ENCODE measurements around the gene JPT2. TPM values are rescaled to one million over a fixed set of nuclear protein-coding genes. Genes with fewer than 3 reads are reported as not detected.

Gene JPT2
- total and polyA plus RNA-seq, 2 donors (not counting 1 experiment from before 2014, with no cell fraction given) = 15.5 to 41.2 TPM

- H3K4me1 ChIP-seq (ENCODE audit: control insufficient read depth, extremely low read depth, insufficient read depth, low read length) = no peaks in the 10 kb centered on the region
Measured at GRCh38 chr16:1631931-1632637, 46.0 kb upstream of the JPT2 start.

GRCh38 chr16:1632638-1632970 is 45.5 kb upstream of the JPT2 start:
- Histone ChIP-seq H3K4me1 (ENCODE audit: control insufficient read depth, extremely low read depth, insufficient read depth, low read length) (no peaks in the 10 kb centered on the region), H3K4me3 (replicated peaks in 1 of 4; ENCODE audit: control extremely low read depth in 1 of 4, insufficient read depth in 1 of 4, low read depth in 3 of 4, low read length in 4 of 4) (no peak overlapping the region), H3K27me3 (ENCODE audit: control insufficient read depth, insufficient read depth, low read length) (no peaks in the 10 kb centered on the region), H3K36me3 (ENCODE audit: control insufficient read depth, insufficient read depth, low read length) (peaks cover 21% of the 10 kb centered on the region), H2AFZ (ENCODE audit: low read length) (no peak overlapping the region), H3K4me2 (ENCODE audit: extremely low read depth, insufficient read depth, low read length) (no peak overlapping the region), H3K27ac (ENCODE audit: insufficient read depth, low read length) (no peak overlapping the region), H3K9ac (ENCODE audit: insufficient read depth, low read length) (no peak overlapping the region), H4K20me1 (ENCODE audit: control insufficient read depth, extremely low read depth, insufficient read depth, low read length) (peaks cover 2% of the 10 kb centered on the region), H3K79me2 (ENCODE audit: control insufficient read depth, insufficient read depth, low read length) (peaks cover 35% of the 10 kb centered on the region), H3K9me3 (ENCODE audit: control insufficient read depth, insufficient read depth, low read depth, low read length) (no peaks in the 10 kb centered on the region)
- no peak for DNase-seq (ENCODE audit: low read depth in 2 of 2)
- TF ChIP-seq EZH2 (IDR thresholded peaks at IDR 0.05; ENCODE audit: low read length, missing control alignments) (no peak), CTCF (conservative IDR thresholded peaks at IDR 0.05 in 1 of 2, IDR thresholded peaks at IDR 0.05 in 1 of 2; ENCODE audit: low read depth in 1 of 2, low read length in 2 of 2) (no peak)

More at GRCh38 chr16:1631931-1632637, 46.0 kb upstream of the JPT2 start:
- Histone ChIP-seq H3K27me3 (ENCODE audit: control insufficient read depth, insufficient read depth, low read length) (no peaks in the 10 kb centered on the region), H3K9me3 (ENCODE audit: control insufficient read depth, insufficient read depth, low read depth, low read length) (no peaks in the 10 kb centered on the region), H3K36me3 (ENCODE audit: control insufficient read depth, insufficient read depth, low read length) (peaks cover 21% of the 10 kb centered on the region), H3K79me2 (ENCODE audit: control insufficient read depth, insufficient read depth, low read length) (peaks cover 39% of the 10 kb centered on the region), H3K27ac (ENCODE audit: insufficient read depth, low read length) (no peak overlapping the region), H2AFZ (ENCODE audit: low read length) (no peak overlapping the region), H3K9ac (ENCODE audit: insufficient read depth, low read length) (no peak overlapping the region), H3K4me2 (ENCODE audit: extremely low read depth, insufficient read depth, low read length) (no peak overlapping the region), H4K20me1 (ENCODE audit: control insufficient read depth, extremely low read depth, insufficient read depth, low read length) (peaks cover 2% of the 10 kb centered on the region), H3K4me3 (replicated peaks in 1 of 4; ENCODE audit: control extremely low read depth in 1 of 4, insufficient read depth in 1 of 4, low read depth in 3 of 4, low read length in 4 of 4) (no peak overlapping the region)
- no peak for DNase-seq (ENCODE audit: low read depth in 2 of 2)
- TF ChIP-seq CTCF (conservative IDR thresholded peaks at IDR 0.05 in 1 of 2, IDR thresholded peaks at IDR 0.05 in 1 of 2; ENCODE audit: low read depth in 1 of 2, low read length in 2 of 2) = no peak
- no peak for TF ChIP-seq EZH2 (IDR thresholded peaks at IDR 0.05; ENCODE audit: low read length, missing control alignments)

- peaks cover 31% of the 10 kb centered on the region for H3K79me2 ChIP-seq (ENCODE audit: control insufficient read depth, insufficient read depth, low read length)
- no peak overlapping the region for H3K27ac ChIP-seq (ENCODE audit: insufficient read depth, low read length)
- H3K4me1 ChIP-seq (ENCODE audit: control insufficient read depth, extremely low read depth, insufficient read depth, low read length) = no peaks in the 10 kb centered on the region
- peaks cover 22% of the 10 kb centered on the region for H3K36me3 ChIP-seq (ENCODE audit: control insufficient read depth, insufficient read depth, low read length)
- H2AFZ ChIP-seq (ENCODE audit: low read length) = no peak overlapping the region
- no peaks in the 10 kb centered on the region for H3K27me3 ChIP-seq (ENCODE audit: control insufficient read depth, insufficient read depth, low read length)
- no peak overlapping the region for H3K4me2 ChIP-seq (ENCODE audit: extremely low read depth, insufficient read depth, low read length)
- no peaks in the 10 kb centered on the region for H3K9me3 ChIP-seq (ENCODE audit: control insufficient read depth, insufficient read depth, low read depth, low read length)
- TF ChIP-seq CTCF (conservative IDR thresholded peaks at IDR 0.05 in 1 of 2, IDR thresholded peaks at IDR 0.05 in 1 of 2; ENCODE audit: low read depth in 1 of 2, low read length in 2 of 2) (no peak), EZH2 (IDR thresholded peaks at IDR 0.05; ENCODE audit: low read length, missing control alignments) (no peak)
- no peak overlapping the region for H3K9ac ChIP-seq (ENCODE audit: insufficient read depth, low read length)
- H3K4me3 ChIP-seq (replicated peaks in 1 of 4; ENCODE audit: control extremely low read depth in 1 of 4, insufficient read depth in 1 of 4, low read depth in 3 of 4, low read length in 4 of 4) = no peak overlapping the region
- DNase-seq (ENCODE audit: low read depth in 2 of 2) = no peak
- peaks cover 2% of the 10 kb centered on the region for H4K20me1 ChIP-seq (ENCODE audit: control insufficient read depth, extremely low read depth, insufficient read depth, low read length)
Measured at GRCh38 chr16:1633310-1633709, 44.8 kb upstream of the JPT2 start.
